ENCODE data around the gene PKD1. TPM values are rescaled to one million over a fixed set of nuclear protein-coding genes. Genes with fewer than 3 reads are reported as not detected.

The PKD1 gene
- total and polyA plus RNA-seq, 2 of the 13 experiments (the other 11 are each of a cell fraction or from before 2014, with no cell fraction given): 22.1 to 23.0 TPM

DNA sequence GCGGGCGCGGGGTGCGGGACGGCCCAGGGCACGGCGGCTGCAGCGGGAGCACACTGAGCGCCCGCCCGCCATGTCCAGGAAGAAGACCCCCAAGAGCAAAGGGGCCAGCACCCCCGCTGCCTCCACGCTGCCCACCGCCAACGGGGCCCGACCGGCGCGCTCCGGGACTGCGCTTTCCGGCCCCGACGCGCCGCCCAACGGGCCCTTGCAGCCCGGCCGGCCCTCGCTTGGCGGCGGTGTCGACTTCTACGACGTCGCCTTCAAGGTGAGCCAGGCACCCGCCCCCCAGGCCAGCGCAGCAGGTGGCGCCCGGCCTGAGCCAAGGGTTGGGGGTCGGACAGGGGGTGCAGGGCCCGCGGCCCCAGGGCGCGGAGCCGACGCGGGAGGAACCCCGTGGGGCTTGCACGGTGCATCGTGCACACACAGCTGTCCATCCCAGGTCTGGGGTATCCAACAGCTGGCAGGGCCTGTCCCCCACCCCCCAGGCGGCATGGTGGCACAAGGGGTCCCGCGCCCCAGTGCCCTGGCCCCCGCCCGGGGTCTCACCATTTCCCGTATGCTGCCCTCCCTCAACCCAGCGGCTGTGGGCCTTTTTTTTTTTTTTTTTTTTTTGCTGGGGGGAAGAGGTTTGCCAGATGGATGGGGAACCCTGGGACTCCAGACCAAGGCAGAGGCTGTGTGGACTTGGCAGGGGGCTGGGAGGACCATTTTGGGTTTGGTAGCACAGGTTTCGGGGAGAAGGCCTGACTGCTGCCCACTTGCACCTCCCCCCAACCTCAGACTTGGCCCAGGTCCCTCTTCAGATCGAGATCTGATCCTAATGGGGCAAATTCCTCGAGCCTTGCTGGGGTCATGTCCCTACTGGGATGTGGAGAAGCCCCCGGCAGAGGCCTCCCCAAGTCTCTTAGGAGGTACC lies 13.3 kb upstream of the PKD1 start (continued):
- TF ChIP-seq, protein P1, sequence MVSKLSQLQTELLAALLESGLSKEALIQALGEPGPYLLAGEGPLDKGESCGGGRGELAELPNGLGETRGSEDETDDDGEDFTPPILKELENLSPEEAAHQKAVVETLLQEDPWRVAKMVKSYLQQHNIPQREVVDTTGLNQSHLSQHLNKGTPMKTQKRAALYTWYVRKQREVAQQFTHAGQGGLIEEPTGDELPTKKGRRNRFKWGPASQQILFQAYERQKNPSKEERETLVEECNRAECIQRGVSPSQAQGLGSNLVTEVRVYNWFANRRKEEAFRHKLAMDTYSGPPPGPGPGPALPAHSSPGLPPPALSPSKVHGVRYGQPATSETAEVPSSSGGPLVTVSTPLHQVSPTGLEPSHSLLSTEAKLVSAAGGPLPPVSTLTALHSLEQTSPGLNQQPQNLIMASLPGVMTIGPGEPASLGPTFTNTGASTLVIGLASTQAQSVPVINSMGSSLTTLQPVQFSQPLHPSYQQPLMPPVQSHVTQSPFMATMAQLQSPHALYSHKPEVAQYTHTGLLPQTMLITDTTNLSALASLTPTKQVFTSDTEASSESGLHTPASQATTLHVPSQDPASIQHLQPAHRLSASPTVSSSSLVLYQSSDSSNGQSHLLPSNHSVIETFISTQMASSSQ (IDR thresholded peaks at IDR 0.05; ENCODE audit: low read depth): no peak
- TF ChIP-seq, protein P1 (CRISPR knock-in tag; IDR thresholded peaks at IDR 0.05; ENCODE audit: borderline replicate concordance): no peak
- peak; percentile 73 for TF ChIP-seq RBFOX2 (IDR thresholded peaks at IDR 0.05; ENCODE audit: low read depth, low read length)
- no peak for TF ChIP-seq SP140L (CRISPR knock-in tag; IDR thresholded peaks at IDR 0.05; ENCODE audit: borderline replicate concordance)
- TF ChIP-seq MEF2D (CRISPR knock-in tag; IDR thresholded peaks at IDR 0.05): no peak
- TF ChIP-seq ZNF121 (CRISPR knock-in tag; IDR thresholded peaks at IDR 0.05): peak; percentile 78; the same call in 1 of the 2 replicates
- TF ChIP-seq ZNF30 (CRISPR knock-in tag; IDR thresholded peaks at IDR 0.05): 0 out of 2 replicates have a peak, but pooled peaks have one; percentile 23
- TF ChIP-seq THYN1 (CRISPR knock-in tag; IDR thresholded peaks at IDR 0.05; ENCODE audit: borderline replicate concordance, low read depth): no peak
